ENCODE data around the gene HSP90AB1.

GRCh38 chr6:44230034-44230675 is 16.7 kb upstream of the HSP90AB1 start:
- TF ChIP-seq CTCF (IDR thresholded peaks at IDR 0.05; ENCODE audit: low read depth, low read length) (no peak), EZH2phosphoT487 (IDR thresholded peaks at IDR 0.05; ENCODE audit: low read depth) (no peak)
